Vein endothelial cell (primary cell): Measurements from ENCODE around the gene YIPF4. TPM values are rescaled to one million over a fixed set of nuclear protein-coding genes. Genes with fewer than 3 reads are reported as not detected.

Experiments
- total RNA-seq: library from RNA; depleted of rRNA; stranded (reverse); fragments of >200 nt; gene quantifications from 2 replicates; pipeline ENCODE4 v1.2.3, GENCODE V29; 2012

YIPF4 gene
- 14.7 and 21.8 TPM in 2 replicates for total RNA-seq

GRCh38 chr2:32277674-32278477 is at the start of gene YIPF4:
Gene YIPF4, plus strand, starts transcription at chr2:32277904. Its CDS starts 252 bp downstream, at chr2:32278156.

GRCh38 chr2:32264422-32265105 is 13.1 kb upstream of the YIPF4 start, which contains the start of gene NLRC4:
Gene NLRC4, minus strand, starts transcription at chr2:32264886. Its CDS starts 8,111 bp downstream, at chr2:32256775.

GRCh38 chr2:32356681-32357317 is 79.1 kb downstream of the YIPF4 start, which contains the start of gene BIRC6:
Gene BIRC6, plus strand, starts transcription at chr2:32357023. Its CDS starts 139 bp downstream, at chr2:32357162.

Other genes with a start within 250 kb of the YIPF4 start
- gene DPY30, start 238.1 kb upstream of the YIPF4 start, total RNA-seq = 59.4 and 62.1 TPM in 2 replicates
- gene SPAST, start 214.3 kb upstream of the YIPF4 start, total RNA-seq = 34.9 and 37.6 TPM in 2 replicates
- 23.5 and 26.8 TPM in 2 replicates for gene SLC30A6, start 112.0 kb upstream of the YIPF4 start, total RNA-seq
- gene NLRC4, start 13.0 kb upstream of the YIPF4 start, total RNA-seq = not detected in 2 replicates
- gene BIRC6, start 79.1 kb downstream of the YIPF4 start, total RNA-seq = 146 and 178 TPM in 2 replicates